H1 (cell line): Measurements from ENCODE around the gene ZFP36L2. TPM values are rescaled to one million over a fixed set of nuclear protein-coding genes. Genes with fewer than 3 reads are reported as not detected.

Experiments
- CTCF ChIA-PET: fragments of 300-600 bp; sonication (Branson Sonifier 250); formaldehyde crosslinking; loops from one replicate; lab custom pipeline; 2021; ENCODE audit not compliant: partially characterized antibody; lab: Charles Lee
- POLR2A ChIA-PET: fragments of 300-600 bp; sonication (Branson Sonifier 250); formaldehyde crosslinking; loops from one replicate; lab custom pipeline; 2021; ENCODE audit warnings: inconsistent platforms; ENCODE audit not compliant: partially characterized antibody; lab: Charles Lee
- DNase-seq, 2 experiments: peaks; one replicate each; pipeline versions ENCODE4 v3.0.0 to v3.0.0-alpha.2; 2010 to 2022; ENCODE audit warnings: low spot score in 2 of 2, low read depth in 1 of 2, mixed read lengths in 1 of 2
- FAIRE-seq: peaks from 2 replicates; lab custom pipeline; 2011; peaks lifted over from hg19 to GRCh38; lab: Jason Lieb, UNC
- H2AFZ ChIP-seq: 2 replicates; pipeline ENCODE4 v1.8.1; 2012; ENCODE audit warnings: low read length, inconsistent platforms
- H2AK5ac ChIP-seq: 2 replicates; pipeline ENCODE4 v1.6.1; 2013; ENCODE audit warnings: low read depth, low read length
- H2BK120ac ChIP-seq: replicated peaks from 2 replicates; pipeline ENCODE3; 2013; ENCODE audit warnings: low read depth, low read length, inconsistent platforms
- H2BK12ac ChIP-seq: 2 replicates; pipeline ENCODE4 v1.6.1; 2013; ENCODE audit warnings: low read depth, low read length
- H2BK15ac ChIP-seq: 2 replicates; pipeline ENCODE4 v1.6.1; 2013; ENCODE audit warnings: low read length
- H2BK20ac ChIP-seq: 2 replicates; pipeline ENCODE4 v1.6.1; 2013; ENCODE audit warnings: low read length
- H2BK5ac ChIP-seq: 2 replicates; pipeline ENCODE4 v1.6.1; 2013; ENCODE audit warnings: low read depth, low read length
- H3K14ac ChIP-seq: 2 replicates; pipeline ENCODE4 v1.6.1; 2013; ENCODE audit warnings: inconsistent platforms; ENCODE audit not compliant: insufficient read length
- H3K18ac ChIP-seq: 2 replicates; pipeline ENCODE4 v1.6.1; 2013; ENCODE audit warnings: low read length; ENCODE audit errors: extremely low read depth
- H3K23ac ChIP-seq: 2 replicates; pipeline ENCODE4 v1.6.1; 2013; ENCODE audit warnings: inconsistent platforms; ENCODE audit not compliant: insufficient read length
- H3K23me2 ChIP-seq: 2 replicates; pipeline ENCODE4 v1.6.1; 2013; ENCODE audit warnings: low read depth, low read length
- H3K27ac ChIP-seq: 2 replicates; pipeline ENCODE4 v1.6.1; 2011; ENCODE audit warnings: low read depth, low read length, inconsistent platforms
- H3K27me3 ChIP-seq, 4 experiments: replicated peaks in 1 of 4; 1 replicate in 1 of 4; 2 replicates in 3 of 4; pipeline versions ENCODE4 v1.6.1 to v1.8.1; 2011 to 2013; ENCODE audit warnings: low read length in 3 of 4, mild to moderate bottlenecking in 3 of 4, inconsistent platforms in 2 of 4, mixed read lengths in 2 of 4, moderate library complexity in 1 of 4; ENCODE audit not compliant: control insufficient read depth in 3 of 4, insufficient read depth in 3 of 4; ENCODE audit errors: extremely low read depth in 1 of 4
- H3K36me3 ChIP-seq, 4 experiments: 2 replicates each; pipeline versions ENCODE4 v1.6.1 to v1.8.1; 2011 to 2013; ENCODE audit warnings: mild to moderate bottlenecking in 4 of 4, low read length in 3 of 4, moderate library complexity in 2 of 4, control low read depth in 1 of 4, inconsistent platforms in 1 of 4; ENCODE audit not compliant: insufficient read depth in 4 of 4, control insufficient read depth in 2 of 4
- H3K4ac ChIP-seq: replicated peaks from 2 replicates; pipeline ENCODE3; 2013; ENCODE audit warnings: low read length, low read depth, mixed read lengths, inconsistent platforms; ENCODE audit not compliant: insufficient read length
- H3K4me1 ChIP-seq, 4 experiments: replicated peaks in 1 of 4; 1 replicate in 1 of 4; 2 replicates in 3 of 4; pipeline versions ENCODE4 v1.6.1 to v1.8.1; 2011 to 2013; ENCODE audit warnings: low read length in 3 of 4, inconsistent platforms in 2 of 4, mixed read lengths in 1 of 4; ENCODE audit not compliant: insufficient read depth in 4 of 4, control insufficient read depth in 3 of 4
- H3K4me2 ChIP-seq, 2 experiments: 2 replicates each; pipeline versions ENCODE4 v1.6.1 to v1.8.1; 2011 to 2013; ENCODE audit warnings: low read depth in 2 of 2, low read length in 2 of 2, control low read depth in 1 of 2, inconsistent platforms in 1 of 2, mild to moderate bottlenecking in 1 of 2; ENCODE audit not compliant: insufficient read depth in 1 of 2
- H3K4me3 ChIP-seq, 4 experiments: fragments of 200-600, 300-600 bp in 1 of 4; sonication (generic), shearing (Covaris generic), sonication (Bioruptor Twin) in 1 of 4; 2 replicates each; pipeline versions ENCODE4 v1.5.1 to v1.8.1; 2011 to 2016; ENCODE audit warnings: low read length in 4 of 4, low read depth in 3 of 4, control low read depth in 2 of 4, inconsistent platforms in 2 of 4, mild to moderate bottlenecking in 2 of 4, mixed read lengths in 1 of 4, moderate library complexity in 1 of 4; ENCODE audit not compliant: insufficient read depth in 2 of 4; ENCODE audit errors: extremely low read depth in 1 of 4
- H3K56ac ChIP-seq: replicated peaks from 2 replicates; pipeline ENCODE3; 2013; ENCODE audit warnings: low read depth, mild to moderate bottlenecking, mixed read lengths, low read length, inconsistent platforms; ENCODE audit not compliant: insufficient read length
- H3K79me1 ChIP-seq: 2 replicates; pipeline ENCODE4 v1.6.1; 2013; ENCODE audit warnings: low read depth, low read length, control low read depth
- H3K79me2 ChIP-seq, 2 experiments: 2 replicates each; pipeline versions ENCODE4 v1.6.1 to v1.8.1; 2012 to 2013; ENCODE audit warnings: low read length in 2 of 2, mild to moderate bottlenecking in 2 of 2, inconsistent platforms in 1 of 2; ENCODE audit not compliant: insufficient read depth in 2 of 2, control insufficient read depth in 1 of 2
- H3K9ac ChIP-seq, 4 experiments: replicated peaks in 1 of 4; 1 replicate in 1 of 4; 2 replicates in 3 of 4; pipeline versions ENCODE4 v1.6.1 to v1.8.1; 2011 to 2013; ENCODE audit warnings: low read depth in 3 of 4, low read length in 3 of 4, control low read depth in 2 of 4, mild to moderate bottlenecking in 2 of 4, moderate library complexity in 2 of 4, inconsistent platforms in 1 of 4; ENCODE audit errors: extremely low read depth in 1 of 4
- H3K9me3 ChIP-seq, 2 experiments: 2 replicates each; pipeline versions ENCODE4 v1.6.1 to v1.8.1; 2012 to 2013; ENCODE audit warnings: mild to moderate bottlenecking in 2 of 2, moderate library complexity in 2 of 2, control low read depth in 1 of 2, inconsistent platforms in 1 of 2, low read depth in 1 of 2, low read length in 1 of 2, mixed read lengths in 1 of 2; ENCODE audit not compliant: insufficient read depth in 2 of 2
- H4K20me1 ChIP-seq, 2 experiments: replicated peaks in 1 of 2; 2 replicates each; pipeline versions ENCODE3 to v1.8.1; 2011 to 2013; ENCODE audit warnings: inconsistent platforms in 2 of 2, low read length in 2 of 2, mild to moderate bottlenecking in 1 of 2; ENCODE audit not compliant: insufficient read depth in 2 of 2, control insufficient read depth in 1 of 2
- H4K5ac ChIP-seq: 2 replicates; pipeline ENCODE4 v1.6.1; 2013; ENCODE audit warnings: low read length, low read depth, mixed read lengths, inconsistent platforms; ENCODE audit not compliant: insufficient read length
- H4K8ac ChIP-seq: 2 replicates; pipeline ENCODE4 v1.8.0; 2013; ENCODE audit warnings: mild to moderate bottlenecking, moderate library complexity, low read length, inconsistent platforms; ENCODE audit not compliant: insufficient read depth; ENCODE audit errors: extremely low read depth
- H4K91ac ChIP-seq: replicated peaks from 2 replicates; pipeline ENCODE3; 2013; ENCODE audit warnings: low read length, mixed read lengths, inconsistent platforms; ENCODE audit not compliant: insufficient read length
- BACH1 ChIP-seq: IDR thresholded peaks from 2 replicates; pipeline ENCODE4 v1.6.1; 2012; ENCODE audit warnings: low read length, improper control_type of control experiment
- CBX5 ChIP-seq: fragments of 300-800, 300-1000 bp; sonication (generic); IDR thresholded peaks from 2 replicates; pipeline ENCODE4 v1.7.1; 2016; ENCODE audit warnings: antibody characterized with exemption, low read length, low read depth
- CHD2 ChIP-seq: IDR thresholded peaks from 2 replicates; pipeline ENCODE4 v1.6.1; 2012; ENCODE audit warnings: low read length, improper control_type of control experiment
- CTBP2 ChIP-seq: IDR thresholded peaks from 2 replicates; pipeline ENCODE4 v1.7.0; 2011; ENCODE audit warnings: borderline replicate concordance, mild to moderate bottlenecking, moderate library complexity, mixed read lengths, low read length; ENCODE audit not compliant: insufficient read depth, insufficient read length
- FOSL1 ChIP-seq: IDR thresholded peaks from 2 replicates; pipeline ENCODE4 v1.6.1; 2011; ENCODE audit warnings: mild to moderate bottlenecking, low read depth, low read length, moderate library complexity; ENCODE audit not compliant: insufficient read depth
- JUN ChIP-seq: IDR thresholded peaks from 2 replicates; pipeline ENCODE4 v1.6.1; 2011; ENCODE audit warnings: low read depth, mild to moderate bottlenecking, improper control_type of control experiment, low read length
- NRF1 ChIP-seq: IDR thresholded peaks from 2 replicates; pipeline ENCODE4 v1.6.1; 2011; ENCODE audit warnings: mild to moderate bottlenecking, low read depth, low read length, improper control_type of control experiment
- PHF8 ChIP-seq: fragments of 200-600 bp; sonication (generic); conservative IDR thresholded peaks from 2 replicates; pipeline ENCODE4 v1.7.1; 2012; ENCODE audit warnings: low read depth, mild to moderate bottlenecking, inconsistent platforms, low read length, moderate library complexity
- RNF2 ChIP-seq: fragments of 200-900, 300-1000 bp; sonication (generic); IDR thresholded peaks from 2 replicates; pipeline ENCODE4 v1.7.1; 2016; ENCODE audit warnings: borderline replicate concordance, low read depth, mild to moderate bottlenecking, antibody characterized with exemption, low read length; ENCODE audit not compliant: poor library complexity, severe bottlenecking; ENCODE audit errors: missing control alignments
- RXRA ChIP-seq: IDR thresholded peaks from 2 replicates; pipeline ENCODE4 v1.6.1; 2011; ENCODE audit warnings: low read depth, mild to moderate bottlenecking, low read length, moderate library complexity; ENCODE audit not compliant: insufficient read depth
- SAP30 ChIP-seq: fragments of 300-600 bp; sonication (generic); IDR thresholded peaks from 2 replicates; pipeline ENCODE4 v1.7.1; 2012; ENCODE audit warnings: low read length, moderate library complexity, mild to moderate bottlenecking, inconsistent platforms; ENCODE audit not compliant: insufficient read depth, insufficient replicate concordance
- TAF7 ChIP-seq: optimal IDR thresholded peaks from 2 replicates; pipeline ENCODE3; 2011; ENCODE audit warnings: low read depth, mild to moderate bottlenecking, inconsistent platforms, low read length, moderate library complexity, borderline replicate concordance
- TCF12 ChIP-seq: IDR thresholded peaks from 2 replicates; pipeline ENCODE4 v1.6.1; 2011; ENCODE audit warnings: low read depth, mild to moderate bottlenecking, low read length
- ZNF274 ChIP-seq: IDR thresholded peaks from 2 replicates; pipeline ENCODE4 v1.7.0; 2012; ENCODE audit warnings: low read length, borderline replicate concordance; ENCODE audit errors: extremely low read depth
- whole genome bisulfite sequencing, 2 experiments: shearing (Covaris generic) in 1 of 2; methylation state at CpG; one replicate each; pipeline versions ENCODE4 v1.1.6 to v1.1.7; 2013 to 2015; ENCODE audit warnings: low lambda C conversion rate in 2 of 2, mixed read lengths in 2 of 2, inconsistent platforms in 1 of 2, low coverage in 1 of 2, missing lambda C conversion rate in 1 of 2; ENCODE audit not compliant: insufficient replicate concordance in 2 of 2, insufficient coverage in 1 of 2, insufficient read length in 1 of 2; ENCODE audit errors: extremely low coverage in 1 of 2, missing lambda C conversion rate in 1 of 2; 5-methylcytosine and 5-hydroxymethylcytosine counted together
- polyA plus RNA-seq, 7 experiments: library from polyadenylated mRNA; depleted of rRNA in 3 of 7; stranded (reverse) in 5 of 7; unstranded in 2 of 7; fragments of >200 nt in 5 of 7; fragments of 200-250 nt in 2 of 7; gene quantifications; 1 replicate in 5 of 7; 2 replicates in 1 of 7; 4 replicates in 1 of 7; pipeline versions ENCODE4 v1.2.1 to v1.2.3, GENCODE V29; 2011 to 2013; ENCODE audit warnings: missing spikeins in 2 of 7, mixed read lengths in 2 of 7
- total RNA-seq: library from RNA; stranded (reverse); fragmentation: NEBNext Ultra II Directional; extraction: Animal tissue kit (Norgen Biotek cat#: 25700); gene quantifications from 2 replicates; pipeline ENCODE4 v1.2.1, GENCODE V29; 2021

The ZFP36L2 gene
- total and polyA plus RNA-seq, 2 of the 8 experiments (the other 6 are each of a cell fraction or from before 2014, with no cell fraction given) = 13.4 to 102 TPM

DNA sequence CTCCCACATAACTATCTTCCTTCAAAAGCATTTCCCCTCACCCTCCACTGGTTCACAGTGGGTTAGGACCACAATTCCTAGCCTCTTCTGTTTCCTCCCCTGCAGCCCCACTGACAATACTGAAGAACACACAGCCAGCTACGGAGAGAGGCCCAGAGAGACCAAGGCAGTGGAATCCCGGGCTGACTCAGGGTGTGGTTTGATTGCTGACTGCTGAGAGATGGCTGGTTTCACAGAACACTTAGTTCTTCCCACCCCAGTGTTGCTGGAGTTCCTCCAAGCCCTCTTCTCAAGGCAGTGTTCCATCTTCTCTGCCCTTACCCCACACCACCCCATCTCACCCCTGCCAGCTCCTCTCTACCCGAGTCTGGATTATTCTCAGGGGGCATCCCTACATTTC, 43.3 kb upstream of the ZFP36L2 start:
- no peak overlapping the region for H2BK5ac ChIP-seq
- H3K27me3 ChIP-seq = no peaks in the 10 kb centered on the region
- peaks cover 0 to 12% (median 3%) of the 10 kb centered on the region in 4 experiments; a peak in 4 of 7 replicates for H3K4me1 ChIP-seq
- H3K23me2 ChIP-seq = no peaks in the 10 kb centered on the region; the same call in 1 of the 2 replicates
- no peak overlapping the region for H2BK20ac ChIP-seq
- no peak overlapping the region for H2BK120ac ChIP-seq
- FAIRE-seq (no peak), DNase-seq (no peak)
- H2BK12ac ChIP-seq = no peak overlapping the region
- H4K91ac ChIP-seq = no peak overlapping the region
- no peaks in the 10 kb centered on the region for H3K36me3 ChIP-seq
- H3K9ac ChIP-seq = no peak overlapping the region
- 71% methylated on average over 3 of the region's 3 CpGs; no CpG with 5 or more reads in 1 of the 2 experiments for WGBS, 2 experiments
- H3K27ac ChIP-seq = no peak overlapping the region
- CTCF ChIA-PET = interaction anchor here (1.0 to 1.3 kb wide), 5 partner anchors 9 to 322 kb away, joined by 3 read pairs; partner anchors contain the start of gene ZFP36L2
- H3K79me1 ChIP-seq = no peaks in the 10 kb centered on the region
- no peak overlapping the region for H3K4ac ChIP-seq
- H2BK15ac ChIP-seq = no peak overlapping the region
- H3K4me2 ChIP-seq = no peak overlapping the region
- H4K5ac ChIP-seq = no peak overlapping the region
- no peak overlapping the region for H2AK5ac ChIP-seq
- H3K18ac ChIP-seq = no peak overlapping the region
- H3K9me3 ChIP-seq = no peaks in the 10 kb centered on the region
- H3K4me3 ChIP-seq = no peak overlapping the region
- H4K20me1 ChIP-seq = no peaks in the 10 kb centered on the region
- H4K8ac ChIP-seq = no peak overlapping the region
- no peak overlapping the region for H3K56ac ChIP-seq
- no peaks in the 10 kb centered on the region for H3K79me2 ChIP-seq
- H3K23ac ChIP-seq = no peak overlapping the region
- H2AFZ ChIP-seq = no peak overlapping the region
- H3K14ac ChIP-seq = no peak overlapping the region
- POLR2A ChIA-PET = no interaction called here
- no peak for TF ChIP-seq BACH1
- TF ChIP-seq CTBP2 = no peak
- TF ChIP-seq CHD2 = no peak
- TF ChIP-seq ZNF274 = no peak
- no peak for TF ChIP-seq SAP30
- TF ChIP-seq TAF7 = no peak
- no peak for TF ChIP-seq FOSL1
- TF ChIP-seq JUN = no peak
- no peak for TF ChIP-seq TCF12
- no peak for TF ChIP-seq CBX5
- TF ChIP-seq PHF8 = no peak
- no peak for TF ChIP-seq RNF2
- TF ChIP-seq NRF1 = no peak
- TF ChIP-seq RXRA = no peak
